ENCODE results near the gene ATP5PO. TPM values are rescaled to one million over a fixed set of nuclear protein-coding genes. Genes with fewer than 3 reads are reported as not detected.

ATP5PO gene
- total RNA-seq, 1 donor from 2014 or later, result 309 TPM

GRCh38 chr21:33874161-33874560 is 41.4 kb downstream of the ATP5PO start:
- H3K4me3 ChIP-seq, result no peak overlapping the region
- H3K9me3 Mint-ChIP-seq, result peaks cover 5% of the 10 kb centered on the region
- H3K27me3 Mint-ChIP-seq (ENCODE audit: insufficient read depth, low read depth), result peaks cover 5% of the 10 kb centered on the region
- no peaks in the 10 kb centered on the region for H3K79me2 ChIP-seq (ENCODE audit: low read depth)
- no peak overlapping the region for H3K4me3 Mint-ChIP-seq
- H3K9me3 ChIP-seq (ENCODE audit: low read depth), result no peaks in the 10 kb centered on the region
- no peak overlapping the region for H2AFZ ChIP-seq (replicated peaks)
- TF ChIP-seq EZH2 (IDR thresholded peaks at IDR 0.05) (no peak), EZH2phosphoT487 (IDR thresholded peaks at IDR 0.05) (no peak), CTCF (IDR thresholded peaks at IDR 0.05) (no peak)
- H3K27me3 ChIP-seq, result no peaks in the 10 kb centered on the region
- no peak overlapping the region for H3K27ac Mint-ChIP-seq
- no peaks in the 10 kb centered on the region for H3K4me1 Mint-ChIP-seq
- no peak overlapping the region for H3K4me2 ChIP-seq
- no peaks in the 10 kb centered on the region for H3K4me1 ChIP-seq
- no peak for DNase-seq (ENCODE audit: low spot score)
- H3K36me3 Mint-ChIP-seq, result peaks cover 3% of the 10 kb centered on the region
- no peak overlapping the region for H3K9ac ChIP-seq
- H3K27ac ChIP-seq, result no peak overlapping the region
- H3F3A ChIP-seq (ENCODE audit: low read depth), result no peaks in the 10 kb centered on the region
- H4K20me1 ChIP-seq (ENCODE audit: low read depth), result no peaks in the 10 kb centered on the region
- H3K36me3 ChIP-seq, result no peaks in the 10 kb centered on the region

DNA sequence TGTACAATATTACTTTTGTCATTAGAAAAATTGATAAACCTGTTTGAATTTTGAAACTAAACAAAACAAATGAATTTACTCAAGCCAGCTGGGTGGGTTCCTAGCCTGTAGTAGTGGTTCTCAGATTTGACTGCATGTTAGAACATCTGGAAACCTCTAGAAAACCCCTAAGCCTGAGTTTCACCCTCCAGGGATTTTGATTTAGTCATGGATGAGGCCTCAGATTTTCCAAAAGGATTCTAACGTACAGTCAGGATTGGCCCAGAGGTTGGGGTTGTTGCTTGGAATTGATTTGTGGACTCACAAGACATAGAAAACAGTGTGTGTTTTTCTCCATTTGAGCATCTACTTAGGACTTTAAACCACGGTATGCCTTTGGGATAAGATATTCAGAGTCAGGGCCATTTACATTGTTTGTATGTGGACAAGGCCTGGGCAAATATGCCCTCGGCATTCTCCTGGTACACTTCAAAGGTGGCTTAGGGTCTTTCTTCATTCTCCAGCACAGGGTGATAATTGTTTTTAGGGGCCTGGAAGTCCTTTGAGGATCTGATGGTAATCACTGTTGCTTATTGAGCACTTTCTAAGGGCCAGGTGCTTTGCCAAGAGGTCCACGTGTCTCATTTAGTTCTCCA is 42.6 kb downstream of the ATP5PO start:
- Mint-ChIP-seq H3K27me3 (ENCODE audit: insufficient read depth, low read depth) (peaks cover 7% of the 10 kb centered on the region), H3K9me3 (peaks cover 5% of the 10 kb centered on the region), H3K4me1 (no peaks in the 10 kb centered on the region), H3K36me3 (peaks cover 3% of the 10 kb centered on the region), H3K4me3 (no peak overlapping the region), H3K27ac (no peak overlapping the region)
- H3K36me3 ChIP-seq, result no peaks in the 10 kb centered on the region
- no peak overlapping the region for H3K27ac ChIP-seq
- no peaks in the 10 kb centered on the region for H3K4me1 ChIP-seq
- no peaks in the 10 kb centered on the region for H3K9me3 ChIP-seq (ENCODE audit: low read depth)
- no peak overlapping the region for H3K4me3 ChIP-seq
- H3K4me2 ChIP-seq, result no peak overlapping the region
- H2AFZ ChIP-seq (replicated peaks), result no peak overlapping the region
- DNase-seq (ENCODE audit: low spot score), result no peak
- TF ChIP-seq CTCF (IDR thresholded peaks at IDR 0.05) (no peak), EZH2 (IDR thresholded peaks at IDR 0.05) (no peak), EZH2phosphoT487 (IDR thresholded peaks at IDR 0.05) (no peak)
- no peaks in the 10 kb centered on the region for H4K20me1 ChIP-seq (ENCODE audit: low read depth)
- H3F3A ChIP-seq (ENCODE audit: low read depth), result no peaks in the 10 kb centered on the region
- no peaks in the 10 kb centered on the region for H3K79me2 ChIP-seq (ENCODE audit: low read depth)
- no peaks in the 10 kb centered on the region for H3K27me3 ChIP-seq
- H3K9ac ChIP-seq, result no peak overlapping the region

- Histone ChIP-seq H3K9ac (no peak overlapping the region), H3K4me2 (no peak overlapping the region), H3F3A (ENCODE audit: low read depth) (no peaks in the 10 kb centered on the region), H4K20me1 (ENCODE audit: low read depth) (no peaks in the 10 kb centered on the region), H3K79me2 (ENCODE audit: low read depth) (no peaks in the 10 kb centered on the region), H3K27ac (no peak overlapping the region), H3K36me3 (no peaks in the 10 kb centered on the region), H3K27me3 (no peaks in the 10 kb centered on the region), H3K4me1 (no peaks in the 10 kb centered on the region), H2AFZ (replicated peaks) (no peak overlapping the region), H3K9me3 (ENCODE audit: low read depth) (no peaks in the 10 kb centered on the region), H3K4me3 (no peak overlapping the region)
- TF ChIP-seq EZH2 (IDR thresholded peaks at IDR 0.05) (no peak), CTCF (IDR thresholded peaks at IDR 0.05) (no peak), EZH2phosphoT487 (IDR thresholded peaks at IDR 0.05) (no peak)
- H3K9me3 Mint-ChIP-seq, result peaks cover 5% of the 10 kb centered on the region
- peaks cover 5% of the 10 kb centered on the region for H3K36me3 Mint-ChIP-seq
- no peak for DNase-seq (ENCODE audit: low spot score)
- H3K27me3 Mint-ChIP-seq (ENCODE audit: insufficient read depth, low read depth), result peaks cover 4% of the 10 kb centered on the region
- no peak overlapping the region for H3K4me3 Mint-ChIP-seq
- H3K27ac Mint-ChIP-seq, result no peak overlapping the region
- H3K4me1 Mint-ChIP-seq, result no peaks in the 10 kb centered on the region
Measured at GRCh38 chr21:33871171-33871570, 44.4 kb downstream of the ATP5PO start.

Measured in neural progenitor cell (in vitro differentiated cells).